DND-41 (cell line): ENCODE data around the gene BICC1.

ENCODE experiments used
- EZH2 ChIP-seq: IDR thresholded peaks from 3 replicates; pipeline ENCODE4 v1.6.1; 2012; ENCODE audit warnings: borderline replicate concordance, low read depth, mild to moderate bottlenecking, moderate library complexity, low read length, inconsistent platforms; ENCODE audit not compliant: severe bottlenecking
- TF ChIP-seq, protein P1 (sequence below): IDR thresholded peaks from 2 replicates; pipeline ENCODE4 v1.5.1; 2012; ENCODE audit warnings: borderline replicate concordance, low read length, moderate library complexity, mild to moderate bottlenecking; ENCODE audit not compliant: poor library complexity, severe bottlenecking; ENCODE audit errors: extremely low read depth

DNA sequence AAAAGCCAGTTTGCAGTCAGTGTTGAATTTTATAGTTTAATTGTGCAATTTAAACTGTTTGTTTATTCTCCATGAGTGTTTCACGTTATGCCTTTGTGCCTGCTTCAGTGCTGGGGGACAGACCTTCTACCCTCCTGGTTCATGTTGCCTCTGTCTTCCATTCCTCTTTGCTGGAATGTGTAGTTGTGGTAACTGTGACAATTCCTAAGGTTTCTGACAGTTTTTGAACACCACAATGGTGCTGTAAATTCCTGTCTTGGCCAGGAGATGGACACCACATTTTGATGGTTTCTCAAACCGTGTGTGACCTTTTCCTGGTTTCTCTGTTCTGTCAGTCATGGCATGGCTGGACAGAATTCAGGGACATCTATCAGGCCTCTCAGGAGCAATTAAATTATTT lies 201.7 kb downstream of the BICC1 start:
- TF ChIP-seq, protein P1, sequence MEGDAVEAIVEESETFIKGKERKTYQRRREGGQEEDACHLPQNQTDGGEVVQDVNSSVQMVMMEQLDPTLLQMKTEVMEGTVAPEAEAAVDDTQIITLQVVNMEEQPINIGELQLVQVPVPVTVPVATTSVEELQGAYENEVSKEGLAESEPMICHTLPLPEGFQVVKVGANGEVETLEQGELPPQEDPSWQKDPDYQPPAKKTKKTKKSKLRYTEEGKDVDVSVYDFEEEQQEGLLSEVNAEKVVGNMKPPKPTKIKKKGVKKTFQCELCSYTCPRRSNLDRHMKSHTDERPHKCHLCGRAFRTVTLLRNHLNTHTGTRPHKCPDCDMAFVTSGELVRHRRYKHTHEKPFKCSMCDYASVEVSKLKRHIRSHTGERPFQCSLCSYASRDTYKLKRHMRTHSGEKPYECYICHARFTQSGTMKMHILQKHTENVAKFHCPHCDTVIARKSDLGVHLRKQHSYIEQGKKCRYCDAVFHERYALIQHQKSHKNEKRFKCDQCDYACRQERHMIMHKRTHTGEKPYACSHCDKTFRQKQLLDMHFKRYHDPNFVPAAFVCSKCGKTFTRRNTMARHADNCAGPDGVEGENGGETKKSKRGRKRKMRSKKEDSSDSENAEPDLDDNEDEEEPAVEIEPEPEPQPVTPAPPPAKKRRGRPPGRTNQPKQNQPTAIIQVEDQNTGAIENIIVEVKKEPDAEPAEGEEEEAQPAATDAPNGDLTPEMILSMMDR: no peak
- TF ChIP-seq EZH2: no peak
